Head of caudate nucleus (tissue), 42 donors: Measurements from ENCODE around the gene CFAP74.

Experiments
- DNase-seq, 42 donors: peaks; one replicate each; pipeline versions ENCODE4 v3.0.0 to v3.0.0-alpha.2; 2020 to 2021; ENCODE audit warnings: mixed read lengths in 7 of 42
- intact Hi-C: fragments of 100-400 bp; cut with DNase I; formaldehyde crosslinking; loops from one replicate; pipeline ENCODE4 v1.15.0; 2022

CFAP74 gene

DNA sequence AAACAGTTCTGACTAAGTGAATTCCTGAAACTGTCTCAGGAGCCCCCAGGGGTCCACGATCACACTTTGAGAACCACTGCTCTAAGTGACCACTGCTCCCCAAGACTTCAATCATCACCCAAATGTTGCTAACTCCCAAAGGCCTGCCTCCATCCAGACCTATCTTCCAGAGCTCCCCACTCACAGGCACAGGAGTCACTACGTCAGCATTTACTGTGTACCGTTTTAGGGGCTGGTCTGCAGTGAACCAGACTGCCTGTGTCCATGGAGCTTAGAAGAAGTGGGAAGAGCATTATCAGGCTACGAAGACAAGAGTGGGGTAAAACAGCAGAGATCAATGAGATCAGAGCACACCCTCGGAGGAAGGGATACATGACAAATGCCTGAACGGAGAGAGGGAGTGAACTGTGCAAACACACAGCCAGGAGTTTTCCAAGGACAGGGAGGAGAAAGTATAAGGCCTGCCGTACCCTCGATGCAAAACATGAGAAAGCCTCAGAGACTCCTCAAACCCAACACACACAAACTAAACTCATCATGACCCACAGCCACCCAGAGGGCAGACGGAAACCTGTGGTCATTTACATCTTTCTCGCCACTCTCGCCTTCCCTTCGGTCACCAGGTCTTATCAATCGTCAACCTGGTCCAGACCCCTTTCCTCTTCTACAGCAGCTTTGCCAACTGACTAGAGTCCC lies 122.8 kb downstream of the CFAP74 start:
- intact Hi-C loops: no loop called here
- DNase-seq: no peak

GRCh38 chr1:1879942-1880341 lies 123.6 kb downstream of the CFAP74 start:
- no peak for DNase-seq
- intact Hi-C loops: no loop called here

- intact Hi-C loops: no loop called here
- no peak for DNase-seq
Observed at GRCh38 chr1:1877865-1878436, 125.6 kb downstream of the CFAP74 start.

DNA sequence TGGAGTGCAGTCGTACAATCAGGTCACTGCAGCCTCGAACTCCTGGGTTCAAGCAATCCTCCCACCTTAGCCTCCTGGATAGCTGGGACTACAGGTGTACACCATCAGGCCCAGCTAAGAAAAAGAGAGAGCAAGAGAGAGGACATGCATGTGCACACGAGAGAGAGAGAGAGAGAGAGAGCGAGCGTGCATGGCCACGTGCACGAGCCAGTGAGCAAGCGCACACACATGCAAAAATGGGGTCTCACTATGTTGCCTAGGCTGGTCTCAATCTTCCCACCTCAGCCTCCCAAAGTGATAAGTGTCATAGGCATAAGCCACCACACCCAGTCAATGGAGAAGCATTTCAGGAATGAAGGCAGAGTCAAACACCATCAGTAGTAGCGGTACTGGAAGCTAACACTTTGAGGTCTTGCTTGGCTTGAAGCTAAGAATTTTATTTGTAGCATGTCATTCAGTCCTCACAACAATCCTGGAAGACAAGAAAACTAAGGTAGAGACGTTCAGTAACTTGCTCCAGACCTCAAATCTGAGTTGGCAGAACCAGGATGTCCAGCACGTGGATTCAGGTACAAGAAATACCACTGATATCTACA lies 127.2 kb downstream of the CFAP74 start:
- intact Hi-C loops: no loop called here
- no peak for DNase-seq

GRCh38 chr1:1875932-1876331 lies 127.7 kb downstream of the CFAP74 start:
- no peak for DNase-seq
- intact Hi-C loops: no loop called here

- intact Hi-C loops: no loop called here
- DNase-seq: no peak
Observed at GRCh38 chr1:1874901-1875300, 128.7 kb downstream of the CFAP74 start.

DNA sequence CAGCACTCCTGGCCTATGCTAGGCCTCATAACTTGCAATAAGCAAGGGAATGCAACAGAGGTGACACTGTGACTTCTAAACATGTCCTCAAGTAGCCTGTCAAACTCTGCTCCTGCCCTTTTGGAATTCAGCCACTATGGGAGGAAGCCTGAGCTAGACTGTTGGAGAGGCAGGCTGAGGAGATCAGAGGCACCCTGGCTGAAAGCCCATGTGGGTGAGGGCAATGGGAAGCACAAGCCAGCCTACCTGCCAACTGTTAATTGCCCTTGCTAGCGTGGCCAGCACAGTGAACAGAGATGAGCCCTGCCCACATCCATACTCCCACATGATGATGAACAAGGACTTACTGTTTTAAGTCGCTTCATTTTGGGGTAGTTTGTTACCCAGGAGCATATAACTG lies 130.4 kb downstream of the CFAP74 start:
- intact Hi-C loops: no loop called here
- DNase-seq: peak in 2 of 42 donors; percentile 22 to 37

- intact Hi-C loops: no loop called here
- no peak for DNase-seq
Observed at GRCh38 chr1:1872329-1872994, 131.1 kb downstream of the CFAP74 start.
